GM12878 (cell line): Measurements from ENCODE around the gene TTC23.

Experiments used
- ASH2L ChIP-seq: fragments of 300-600, 200-600 bp; sonication (generic); IDR thresholded peaks from 2 replicates; pipeline ENCODE4 v1.6.1; 2017; ENCODE audit warnings: low read depth, mild to moderate bottlenecking, borderline replicate concordance
- CREB1 ChIP-seq: IDR thresholded peaks from 2 replicates; pipeline ENCODE4 v1.6.1; 2012; ENCODE audit warnings: low read depth, mild to moderate bottlenecking, inconsistent platforms
- CTCF ChIP-seq, 3 experiments: IDR thresholded peaks in 2 of 3; conservative IDR thresholded peaks in 1 of 3; 2 replicates each; pipeline ENCODE4 v1.5.1; 2011; ENCODE audit warnings: low read depth in 3 of 3, low read length in 3 of 3, mild to moderate bottlenecking in 3 of 3, control low read depth in 2 of 3, moderate library complexity in 2 of 3, inconsistent platforms in 1 of 3, mixed read lengths in 1 of 3; ENCODE audit not compliant: control insufficient read depth in 2 of 3, insufficient read depth in 1 of 3; ENCODE audit errors: extremely low read depth in 1 of 3
- GABPA ChIP-seq: IDR thresholded peaks from 2 replicates; pipeline ENCODE4 v1.6.1; 2014; ENCODE audit warnings: antibody characterized with exemption, low read depth, mild to moderate bottlenecking, inconsistent platforms
- NFYA ChIP-seq: IDR thresholded peaks from 2 replicates; pipeline ENCODE4 v1.6.1; 2011; ENCODE audit warnings: low read depth, mild to moderate bottlenecking, low read length, improper control_type of control experiment, borderline replicate concordance
- NR2C2 ChIP-seq: IDR thresholded peaks from 2 replicates; pipeline ENCODE4 v1.6.1; 2011; ENCODE audit warnings: borderline replicate concordance, low read depth; ENCODE audit not compliant: control insufficient read depth, insufficient read length
- NRF1 ChIP-seq: conservative IDR thresholded peaks from 2 replicates; pipeline ENCODE4 v1.6.1; 2011; ENCODE audit warnings: mild to moderate bottlenecking, low read depth, low read length, improper control_type of control experiment
- POLR2A ChIP-seq: IDR thresholded peaks from 2 replicates; pipeline ENCODE4 v1.6.1; 2011; ENCODE audit warnings: low read depth, mild to moderate bottlenecking, low read length
- POLR2AphosphoS5 ChIP-seq: IDR thresholded peaks from 2 replicates; pipeline ENCODE4 v1.6.1; 2011; ENCODE audit warnings: mild to moderate bottlenecking, low read length, inconsistent platforms
- SIN3A ChIP-seq: IDR thresholded peaks from 2 replicates; pipeline ENCODE4 v1.6.1; 2012; ENCODE audit warnings: low read depth, low read length, improper control_type of control experiment
- ZNF274 ChIP-seq: IDR thresholded peaks from one replicate; pipeline ENCODE4 v1.8.0; 2011; ENCODE audit not compliant: insufficient read length, insufficient read depth

- TF ChIP-seq ZNF274 (no peak), GABPA (no peak), CREB1 (no peak), POLR2A (no peak), NR2C2 (no peak), SIN3A (no peak), NRF1 (no peak), NFYA (no peak), POLR2AphosphoS5 (no peak), CTCF (IDR thresholded peaks at IDR 0.05 in 2 of 3, conservative IDR thresholded peaks at IDR 0.05 in 1 of 3; ENCODE audit: control insufficient read depth in 2 of 3, extremely low read depth in 1 of 3, insufficient read depth in 1 of 3, low read depth in 3 of 3, low read length in 3 of 3) (no peak), ASH2L (no peak)
Observed at GRCh38 chr15:99241752-99242151, 7.6 kb downstream of the TTC23 start.
